HG03575 (cell line): Measurements from ENCODE around the gene SNX21.
"Not testable (repeated sequence)": the region's sequence is repeated elsewhere in the genome, so short reads cannot be mapped to it uniquely, and the experiment has no call there.

Experiments used
- ATAC-seq: cut with Tn5 transposase; IDR thresholded peaks from one replicate; pipeline ENCODE4 v1.9.1; 2021; ENCODE audit not compliant: unreplicated experiment, insufficient number of reproducible peaks, low FRiP score; ENCODE audit errors: extremely low read depth

SNX21 gene

GRCh38 chr20:45833030-45833882 is at the start of gene SNX21:
Gene SNX21 (plus strand): TSS chr20:45833799. CDS start chr20:45833920, 121 bp downstream.
- ATAC-seq, result no peak

GRCh38 chr20:45788351-45788750 is 45.2 kb upstream of the SNX21 start:
- ATAC-seq, result no peak

- ATAC-seq, result no peak
These were observed 41.1 kb upstream of the SNX21 start for GRCh38 chr20:45792317-45793118.

DNA sequence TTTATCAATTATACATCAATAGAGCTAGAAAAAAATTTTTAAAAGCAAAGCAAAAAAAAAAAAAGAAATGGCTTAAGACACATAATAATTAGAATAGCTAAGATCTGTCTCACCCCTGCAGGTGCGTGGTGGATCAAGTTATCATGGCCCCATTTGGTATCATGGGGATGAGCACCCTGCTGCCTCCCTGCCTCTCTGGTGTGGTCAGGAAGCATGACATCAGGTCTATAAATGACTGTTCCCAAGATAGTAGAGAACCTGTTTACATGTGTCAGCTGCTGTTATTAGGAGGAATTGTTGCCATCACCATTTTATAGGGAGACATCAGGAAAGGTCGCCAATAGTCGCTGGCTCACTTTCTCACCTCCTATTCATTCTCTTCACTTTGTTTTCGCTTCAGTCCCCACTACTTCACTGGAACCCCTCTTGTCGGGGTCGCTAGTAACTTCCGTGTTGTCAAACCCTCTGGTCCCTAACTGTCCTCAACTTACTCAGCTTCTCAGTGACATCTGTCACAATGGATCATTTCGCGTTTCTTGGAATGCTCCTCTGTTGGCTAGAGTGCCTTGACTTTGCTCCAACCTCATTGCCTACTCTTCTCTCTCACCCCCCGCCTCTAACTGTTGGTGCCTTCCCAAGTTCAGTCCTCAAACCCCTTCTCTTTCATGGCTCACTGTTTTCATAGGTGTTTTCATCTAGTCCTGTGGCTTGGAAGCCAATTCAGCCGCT is 37.1 kb upstream of the SNX21 start:
- ATAC-seq, result no peak

GRCh38 chr20:45797510-45797909 is 36.1 kb upstream of the SNX21 start:
- ATAC-seq, result not testable (repeated sequence)

GRCh38 chr20:45797955-45798354 is 35.6 kb upstream of the SNX21 start:
- not testable (repeated sequence) for ATAC-seq

DNA sequence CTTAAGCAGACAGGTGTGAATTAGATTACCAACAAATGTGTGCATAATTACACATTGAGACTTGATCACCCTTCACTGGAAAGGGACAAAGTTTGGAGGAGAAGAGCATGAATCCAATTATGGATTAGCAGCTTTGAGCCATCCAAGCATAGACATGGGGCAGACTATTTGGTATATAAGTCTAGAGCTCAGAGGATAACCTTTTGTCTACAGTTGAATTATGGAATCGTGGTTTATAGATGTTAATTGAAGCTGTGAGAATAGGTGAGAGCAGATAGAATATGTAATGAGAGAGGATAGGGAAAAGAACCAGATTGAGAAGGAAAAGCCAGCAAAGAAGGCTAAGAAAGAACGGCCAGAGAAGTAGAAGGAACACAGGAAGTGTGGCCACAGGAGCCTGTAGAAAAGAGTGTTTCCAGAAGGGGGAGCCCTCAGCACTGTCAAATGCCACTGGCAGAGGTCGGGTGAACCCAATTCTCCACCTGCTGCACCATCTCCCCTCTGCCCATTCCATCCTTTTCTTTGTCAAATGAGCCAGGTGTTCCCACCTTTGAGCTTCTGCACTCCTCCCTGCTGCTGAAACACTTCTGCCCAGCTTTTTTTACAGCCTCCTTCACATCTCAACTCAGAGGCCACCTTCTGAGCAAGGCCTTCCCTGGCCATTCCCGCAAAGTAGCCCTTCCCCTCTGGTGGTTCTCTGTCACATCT is 34.5 kb upstream of the SNX21 start:
- ATAC-seq, result no peak

DNA sequence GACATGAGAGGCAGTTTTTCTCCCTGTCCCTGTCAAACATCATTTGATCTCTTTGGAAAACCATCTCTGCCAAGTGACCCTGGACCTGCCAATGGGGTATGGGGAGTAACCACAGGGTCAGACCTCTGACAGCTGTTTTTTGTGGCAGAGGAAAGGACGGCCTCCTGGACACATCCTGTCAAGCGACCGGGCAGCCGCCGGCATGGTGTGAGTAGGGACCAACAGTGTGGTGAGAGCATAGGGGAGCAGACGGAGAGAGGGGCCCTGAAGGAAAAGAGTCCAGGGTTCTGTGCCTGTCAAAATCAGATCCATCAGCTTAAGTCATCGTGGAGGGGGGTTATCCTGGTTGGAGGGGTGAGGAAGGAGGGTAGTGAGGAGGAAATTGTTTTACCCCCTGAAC is 31.7 kb upstream of the SNX21 start:
- ATAC-seq, result no peak

GRCh38 chr20:45810191-45810970 is 23.2 kb upstream of the SNX21 start:
- ATAC-seq, result no peak

- peak; percentile 91 for ATAC-seq
These were observed 21.2 kb upstream of the SNX21 start, which contains the start of gene UBE2C for GRCh38 chr20:45812157-45813005. Gene UBE2C (plus strand): TSS chr20:45812644. CDS start chr20:45812696, 52 bp downstream.

GRCh38 chr20:45813006-45813340 is 20.6 kb upstream of the SNX21 start:
- no peak for ATAC-seq

DNA sequence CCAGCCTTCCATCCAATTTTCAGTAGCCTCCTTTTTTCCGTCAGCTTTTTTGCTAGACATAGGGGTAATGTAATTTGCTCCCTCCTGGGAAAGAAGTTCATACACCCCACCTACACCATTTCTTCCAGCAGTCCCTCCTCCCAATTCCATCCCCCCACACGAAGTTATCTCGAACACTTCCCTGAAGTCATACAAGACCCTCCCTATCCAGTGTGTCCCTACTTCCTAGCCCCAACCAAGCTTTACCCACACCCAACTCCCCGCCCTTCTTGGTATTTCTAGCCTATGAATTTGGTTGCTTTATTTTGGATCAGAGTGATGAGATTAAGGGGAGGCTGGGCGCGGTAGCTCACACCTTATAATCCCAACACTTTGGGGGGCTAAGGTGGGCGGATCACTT is 20.1 kb upstream of the SNX21 start:
- ATAC-seq, result no peak

GRCh38 chr20:45814314-45814713 is 19.3 kb upstream of the SNX21 start:
- ATAC-seq, result no peak

- ATAC-seq, result no peak
These were observed 16.6 kb upstream of the SNX21 start for GRCh38 chr20:45816951-45817350.

DNA sequence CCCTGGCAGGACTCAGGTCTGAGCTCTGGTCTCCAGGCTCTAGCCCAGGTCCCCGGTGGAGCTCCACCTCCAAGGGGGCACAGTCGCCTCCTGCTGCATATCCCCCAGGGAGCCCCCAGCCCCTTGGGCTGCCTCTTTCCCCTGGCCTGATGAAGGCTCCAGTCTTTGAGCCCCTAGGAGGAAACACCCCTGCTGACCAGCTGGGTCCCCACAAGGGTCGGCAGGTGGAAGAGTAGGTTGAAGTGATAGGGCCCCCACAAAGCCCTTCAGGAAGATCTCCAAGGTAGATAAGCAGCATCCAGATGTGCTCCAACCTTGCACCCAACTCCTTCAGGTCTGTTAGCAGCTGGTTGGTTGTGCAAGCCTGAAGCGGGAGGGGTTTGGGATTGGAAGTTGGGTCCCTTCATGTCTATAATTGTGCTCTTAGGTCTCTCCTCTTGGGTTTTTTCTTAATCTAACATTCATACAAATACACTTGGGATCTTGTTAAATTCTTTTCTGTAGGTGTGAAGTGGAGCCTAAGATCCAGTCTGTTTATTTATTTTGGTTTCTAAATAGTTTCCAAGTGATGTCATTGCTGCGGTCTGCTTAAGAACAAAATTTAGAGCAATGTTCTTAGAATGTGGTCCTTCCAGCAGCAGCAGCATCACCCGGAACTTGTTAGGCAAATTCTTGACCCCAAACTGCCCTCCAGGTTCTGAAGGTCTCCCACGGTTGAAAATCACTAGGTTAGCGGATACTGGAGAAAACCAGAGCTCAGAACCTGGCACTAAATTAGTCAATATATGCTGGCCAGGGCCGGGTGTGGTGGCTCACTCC is 16.0 kb upstream of the SNX21 start:
- ATAC-seq, result no peak

- ATAC-seq, result no peak
These were observed 15.4 kb upstream of the SNX21 start for GRCh38 chr20:45818239-45818638.

DNA sequence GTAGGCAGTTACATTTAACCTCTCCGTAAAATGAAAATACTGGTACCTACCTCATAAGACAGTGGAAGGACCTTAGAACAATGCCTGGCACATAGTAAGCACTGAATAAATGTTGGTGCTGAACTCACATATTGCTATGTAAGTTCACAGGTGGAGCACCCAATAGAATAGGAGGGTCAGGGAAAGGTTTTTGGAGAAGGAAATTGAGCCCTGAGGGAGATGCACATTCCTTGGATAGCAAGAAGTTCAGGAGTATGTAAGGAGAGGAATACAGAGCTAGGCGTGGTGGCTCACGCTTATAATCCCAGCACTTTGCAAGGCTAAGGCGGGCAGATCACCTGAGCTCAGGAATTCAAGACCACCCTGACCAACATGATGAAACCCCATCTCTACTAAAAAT is 14.1 kb upstream of the SNX21 start:
- no peak for ATAC-seq
